NCI-H345 (cell line): ENCODE data around the gene PRAC2.
"Not testable (repeated sequence)": the region's sequence is repeated elsewhere in the genome, so short reads cannot be mapped to it uniquely, and the experiment has no call there.

Source experiments
- DNase-seq: peaks from one replicate; lab custom pipeline; 2025; lab: John Stamatoyannopoulos, UW

PRAC2 gene

DNA sequence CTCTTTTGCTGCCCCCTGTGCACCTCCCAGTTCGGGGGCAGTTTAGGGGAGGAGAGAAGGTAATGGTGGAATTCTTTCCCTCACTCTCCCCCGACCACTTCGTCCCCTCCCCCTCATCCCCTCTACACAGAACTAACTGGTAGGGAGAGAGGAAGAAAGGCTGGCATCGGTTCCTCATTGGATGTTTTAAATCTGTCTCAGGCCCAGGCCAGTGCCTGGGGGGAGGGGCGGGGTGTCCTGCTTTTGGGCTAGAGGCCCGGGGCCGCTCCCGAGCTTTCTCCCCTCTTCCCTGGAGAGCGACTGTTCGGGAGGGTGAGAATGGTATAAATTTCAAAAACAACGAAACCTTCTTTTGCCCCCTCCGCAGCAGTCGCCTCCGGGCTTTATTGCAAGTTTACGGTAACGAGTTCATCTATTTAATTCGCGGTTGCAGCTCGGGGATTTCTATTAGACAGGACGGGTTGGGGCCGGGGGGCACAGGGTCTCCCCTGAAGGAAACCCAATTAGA lies at the start of gene PRAC2:
PRAC2 (plus strand) TSS at position 271 of the 508 bp plus-strand sequence. CDS start 1,226 bp downstream, outside the sequence.
- DNase-seq = no peak

DNA sequence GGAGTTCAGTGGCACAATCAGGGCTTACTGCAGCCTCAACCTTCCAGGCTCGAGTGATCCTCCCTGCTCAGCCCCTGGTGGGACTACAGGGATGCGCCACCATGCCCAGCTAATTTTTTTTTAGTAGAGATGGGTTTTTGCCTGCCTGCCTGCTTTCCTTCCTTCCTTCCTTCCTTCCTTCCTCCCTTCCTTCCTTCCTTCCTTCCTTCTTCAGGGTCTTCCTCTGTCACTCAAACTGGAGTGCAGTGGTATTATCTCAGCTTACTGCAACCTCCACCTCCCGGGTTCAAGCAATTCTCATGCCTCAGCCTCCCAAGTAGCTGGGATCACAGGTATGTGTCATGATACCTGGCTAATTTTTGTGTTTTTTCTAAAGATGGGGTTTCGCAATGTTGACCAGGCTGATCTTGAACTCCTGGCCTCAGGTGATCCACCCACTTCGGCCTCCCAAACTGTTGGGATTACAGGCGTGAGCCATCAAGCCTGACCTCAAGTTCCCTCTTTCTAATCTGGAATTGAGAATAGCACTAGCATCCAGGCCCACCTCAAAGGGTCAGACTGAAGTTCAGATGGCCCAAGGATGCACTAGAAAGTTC lies 45.9 kb upstream of the PRAC2 start:
- no peak for DNase-seq

DNA sequence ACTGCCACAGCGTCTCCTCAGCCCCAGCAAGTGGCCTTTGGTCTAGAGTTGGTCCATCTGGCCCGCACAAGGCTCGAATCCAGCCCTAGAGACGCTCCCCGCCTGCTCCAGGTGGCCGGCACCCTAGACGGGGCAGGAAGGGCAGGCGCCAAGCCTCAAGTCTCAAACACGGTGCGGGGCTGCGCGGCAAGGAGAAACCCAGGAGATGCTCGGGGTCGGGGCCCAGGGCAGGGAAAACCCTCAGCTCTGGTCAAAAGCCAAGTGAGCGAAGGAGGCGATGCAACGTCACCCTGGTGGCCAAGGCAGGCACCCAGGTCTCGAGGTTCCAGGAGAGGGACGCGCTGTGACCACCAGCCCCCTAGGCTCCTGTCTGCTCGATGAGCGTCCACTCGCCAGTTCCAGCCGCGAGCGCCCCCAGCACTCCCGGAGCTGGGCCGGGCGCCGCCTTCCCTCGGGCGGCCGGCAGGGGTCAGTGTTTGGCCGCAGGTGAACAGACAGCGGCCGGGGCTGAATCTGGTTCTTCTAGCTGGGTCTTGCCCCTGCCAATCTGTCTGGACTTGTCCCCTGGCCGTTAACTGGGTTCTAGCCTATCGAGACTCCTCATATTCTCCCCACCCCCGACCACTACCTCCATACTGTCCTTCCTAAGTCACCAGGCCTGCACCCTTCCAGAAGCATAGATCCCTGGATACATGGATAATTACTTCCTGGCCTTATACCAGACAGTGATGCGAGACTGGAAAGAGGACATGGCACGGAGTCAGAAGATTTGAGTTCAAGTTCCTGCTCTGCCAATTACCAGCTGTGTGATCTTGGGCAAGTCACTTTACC lies 44.6 kb upstream of the PRAC2 start:
- DNase-seq = peak; percentile 48

DNA sequence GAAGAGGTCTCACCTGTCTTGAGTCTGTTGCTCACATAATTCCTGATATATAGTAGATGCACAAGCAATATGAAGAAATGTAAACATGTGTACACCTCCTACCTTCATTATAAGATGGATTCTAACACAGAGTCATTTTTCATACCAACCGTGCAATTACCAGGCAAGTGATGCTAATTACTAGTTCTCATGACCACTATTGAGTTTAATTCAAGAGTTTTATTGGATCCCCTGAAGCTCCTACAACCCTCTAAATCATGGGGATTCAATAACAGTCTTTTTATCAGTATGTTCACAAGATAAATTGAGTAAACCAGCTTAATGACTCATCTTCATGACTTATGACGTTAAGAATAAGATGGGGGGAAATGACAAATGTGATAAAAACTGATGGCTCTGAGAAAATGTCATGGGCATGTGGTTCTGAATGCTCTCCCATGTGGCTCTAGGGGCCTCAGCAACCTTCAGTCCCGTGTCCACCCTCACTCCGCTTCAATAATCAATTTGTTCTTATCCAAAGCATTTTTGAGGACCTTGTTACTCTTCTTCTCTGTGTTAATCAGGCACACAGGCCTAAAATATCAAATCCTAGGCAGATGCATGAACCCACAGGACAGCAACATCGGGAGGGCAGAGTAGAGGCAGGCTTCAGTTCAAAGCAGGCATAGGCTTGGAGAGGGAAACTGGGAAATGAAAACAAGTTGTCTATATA lies 43.4 kb upstream of the PRAC2 start:
- DNase-seq = no peak

DNA sequence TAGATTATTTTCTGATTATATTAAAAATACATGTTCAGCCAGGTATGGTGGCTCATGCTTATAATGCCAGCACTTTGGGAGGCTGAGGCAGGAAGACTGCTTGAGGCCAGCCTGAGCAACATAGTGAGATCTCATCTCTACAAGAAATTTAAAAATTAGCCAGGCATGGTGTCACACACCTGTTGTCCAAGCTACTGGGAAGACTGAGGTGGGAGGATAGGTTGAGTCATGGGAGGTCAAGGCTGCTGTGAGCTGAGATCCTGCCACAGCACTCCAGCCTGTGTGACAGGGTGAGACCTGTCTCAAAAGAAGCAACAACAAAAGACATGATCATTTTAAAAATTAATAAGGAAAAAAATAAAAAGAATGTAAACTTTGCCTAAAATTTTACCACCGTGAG lies 41.4 kb upstream of the PRAC2 start:
- no peak for DNase-seq

DNA sequence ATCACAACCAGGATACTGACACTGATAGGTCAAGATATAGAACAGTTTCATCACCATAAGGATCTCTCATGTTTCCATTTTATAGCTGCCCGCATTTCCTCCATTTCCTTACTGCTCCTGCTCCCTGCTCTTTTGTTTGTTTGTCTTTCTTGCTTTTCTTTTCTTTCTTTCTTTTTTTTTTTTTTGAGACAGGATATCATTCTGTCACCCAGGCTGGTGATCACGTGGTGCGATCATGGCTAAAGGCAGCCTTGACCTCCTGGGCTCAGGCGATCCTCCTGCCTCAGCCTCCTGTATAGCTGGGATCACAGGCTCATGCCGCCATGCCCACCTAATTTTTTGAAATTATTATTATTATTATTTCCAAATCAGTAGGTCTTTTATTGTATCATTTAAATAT lies 32.3 kb upstream of the PRAC2 start:
- no peak for DNase-seq

DNA sequence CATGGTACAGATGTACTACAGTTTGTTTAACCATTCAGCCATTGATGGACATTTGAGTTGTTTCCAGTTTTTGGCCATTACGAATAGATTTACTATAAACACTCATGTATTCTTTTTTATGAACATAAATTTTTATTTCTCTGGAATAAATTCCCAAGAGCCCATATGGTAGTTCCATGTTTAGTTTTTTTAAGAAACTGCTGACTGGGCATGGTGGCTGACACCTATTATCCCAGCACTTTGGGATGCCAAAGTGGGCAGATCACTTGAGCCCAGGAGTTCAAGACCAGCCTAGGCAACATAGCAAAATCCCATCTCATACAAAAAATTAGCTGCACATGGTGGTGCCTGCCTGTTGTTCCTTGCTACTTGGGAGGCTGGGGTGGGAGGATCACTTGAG lies 30.9 kb upstream of the PRAC2 start:
- DNase-seq = no peak

DNA sequence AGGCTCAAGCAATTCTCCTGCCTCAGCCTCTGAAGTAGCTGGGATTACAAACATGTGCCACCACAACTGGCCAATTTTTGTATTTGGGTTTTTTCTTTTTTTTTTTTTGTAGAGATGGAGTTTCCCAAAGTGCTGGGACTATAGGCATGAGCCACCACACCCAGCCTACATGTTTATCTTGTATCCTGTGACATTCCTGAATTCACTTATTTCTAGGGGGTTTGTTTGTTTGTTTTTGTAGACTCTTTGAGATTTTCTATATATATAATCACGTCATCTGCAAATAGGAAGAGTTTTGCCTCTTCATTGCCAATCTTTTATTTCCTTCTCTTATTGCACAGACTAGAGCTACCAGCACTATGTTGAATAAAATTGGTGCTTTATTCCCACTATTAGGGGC lies 29.8 kb upstream of the PRAC2 start:
- DNase-seq = no peak

DNA sequence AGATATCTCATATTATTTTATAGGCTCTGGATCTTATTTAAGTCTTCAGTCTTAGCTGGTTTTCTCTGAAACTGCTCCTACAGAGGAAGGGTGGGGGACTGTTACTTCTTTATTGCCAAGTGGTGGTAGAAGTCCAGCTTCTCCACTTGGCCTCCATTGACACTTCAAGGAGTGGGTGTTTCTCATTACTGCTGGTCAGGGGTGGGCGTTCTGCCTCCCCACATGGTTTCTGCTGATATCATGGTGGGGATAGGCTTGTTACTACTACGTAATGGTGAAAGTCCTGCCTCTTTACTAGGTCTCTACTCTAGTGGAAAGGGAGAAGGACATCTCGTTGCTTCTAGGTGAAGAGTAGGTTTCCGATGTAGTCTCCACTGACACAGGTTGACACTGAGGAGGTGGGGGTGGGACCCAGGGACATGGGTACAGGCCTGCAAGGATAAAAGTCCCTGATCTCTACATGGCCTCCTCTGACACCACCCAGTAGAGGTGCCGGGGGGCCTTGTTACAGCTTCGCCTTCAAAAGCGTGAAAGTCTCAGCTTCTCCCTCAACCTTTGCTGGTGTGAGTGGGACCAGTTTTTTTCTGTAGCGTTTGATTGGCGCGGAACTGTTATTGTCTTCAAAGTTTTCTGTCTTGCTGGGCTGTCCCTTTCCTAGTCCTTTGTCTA lies 21.0 kb upstream of the PRAC2 start:
- DNase-seq = no peak

DNA sequence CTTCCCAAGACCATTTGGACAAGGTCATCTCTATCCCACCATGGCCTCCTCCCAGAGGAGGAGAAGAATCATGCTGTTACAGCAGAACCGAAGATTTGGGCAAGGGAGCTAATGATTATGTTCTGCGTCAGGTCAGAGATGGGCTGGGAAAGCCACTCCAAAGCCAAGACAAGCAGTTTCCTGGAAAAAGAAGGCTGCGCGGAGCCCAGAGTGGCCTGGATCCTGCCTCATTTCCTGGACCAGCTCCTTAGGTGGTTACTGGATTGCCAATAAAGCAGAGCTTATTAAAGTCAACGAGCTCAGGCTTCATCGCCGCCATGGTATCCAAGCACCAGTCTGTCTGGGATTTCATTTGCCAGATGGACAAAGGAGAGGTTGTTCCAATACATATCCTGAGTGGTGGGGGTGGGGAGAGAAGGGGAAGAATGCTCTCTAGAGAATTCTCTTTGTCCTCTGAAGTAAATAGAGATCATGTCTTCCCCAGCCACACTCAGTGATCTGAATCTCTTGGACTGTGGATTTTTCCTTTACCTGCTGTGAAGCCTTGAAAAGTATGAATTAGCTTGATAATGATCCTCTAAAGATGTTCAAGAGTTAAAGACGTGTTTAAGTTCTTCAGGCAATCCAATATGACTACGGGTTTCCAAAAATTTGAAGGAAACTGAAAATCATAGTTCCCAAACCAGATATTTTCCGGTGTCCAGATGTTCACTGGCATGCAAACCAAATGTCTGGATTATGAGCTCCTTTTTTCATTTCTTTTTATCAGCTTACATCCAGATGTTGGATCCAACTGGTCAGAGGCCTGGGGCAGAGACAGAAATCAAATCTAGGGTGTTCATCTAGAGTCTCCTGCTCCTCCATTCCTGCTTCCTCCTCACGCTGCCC lies 18.4 kb upstream of the PRAC2 start:
- DNase-seq = no peak

DNA sequence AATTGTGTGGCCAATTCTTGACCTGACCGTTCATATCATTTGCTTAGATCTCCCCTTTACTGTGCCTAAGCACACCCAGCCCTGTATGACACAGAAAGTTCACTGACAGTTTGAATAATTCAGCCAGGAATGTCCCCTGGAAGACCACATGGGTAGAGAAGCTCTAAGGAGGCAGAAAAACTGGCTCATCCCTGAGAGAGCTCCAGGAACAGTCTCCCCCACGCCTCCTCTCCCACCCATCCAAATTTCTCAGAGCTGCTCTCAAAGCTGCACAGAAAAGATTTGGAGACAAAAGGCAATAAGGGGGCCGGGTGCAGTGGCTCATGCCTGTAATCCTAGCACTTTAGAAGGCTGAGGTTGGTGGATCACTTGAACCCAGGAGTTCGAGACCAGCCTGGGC lies 11.9 kb upstream of the PRAC2 start:
- no peak for DNase-seq

DNA sequence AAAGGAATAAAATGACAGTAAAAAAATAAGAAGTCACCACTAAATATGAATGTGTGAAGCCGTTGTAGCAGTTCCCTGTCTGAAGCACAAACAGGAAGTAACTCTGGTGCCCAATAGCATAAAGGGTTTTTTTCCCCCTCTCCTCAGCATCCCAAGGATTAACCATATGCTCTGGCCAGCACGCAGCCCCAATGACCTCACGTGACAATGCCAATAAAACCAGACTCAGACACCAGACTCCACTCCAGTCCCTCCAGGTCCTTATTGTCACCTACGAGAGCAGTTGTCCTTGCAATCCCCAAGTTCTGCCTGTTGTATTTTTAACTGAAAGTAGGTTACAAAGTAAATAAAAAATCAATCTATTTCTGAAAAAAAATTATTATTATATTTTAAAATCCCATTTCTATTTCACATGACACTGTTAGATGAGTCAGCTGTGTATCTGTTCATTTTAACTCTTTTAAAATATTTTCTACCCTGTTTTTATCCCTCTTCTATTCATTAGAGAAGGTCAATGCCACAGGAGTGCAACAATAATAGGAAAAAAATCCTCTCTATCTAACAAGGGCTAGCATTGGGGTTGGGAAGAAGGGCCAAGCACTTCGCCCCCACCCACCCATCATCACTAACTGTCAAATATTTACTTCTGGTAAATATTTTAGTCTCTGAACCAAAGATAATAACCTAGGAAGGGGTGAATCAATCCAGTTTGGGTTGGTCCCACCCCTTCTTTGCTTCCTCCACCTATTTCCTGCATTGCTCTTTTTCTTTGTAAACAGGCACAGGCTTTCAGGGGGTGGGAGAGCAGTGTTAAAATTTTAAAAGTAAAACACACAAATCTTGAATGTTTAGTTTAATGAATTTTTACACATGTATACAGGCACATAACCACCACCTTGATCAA lies 7.2 kb upstream of the PRAC2 start:
- no peak for DNase-seq

DNA sequence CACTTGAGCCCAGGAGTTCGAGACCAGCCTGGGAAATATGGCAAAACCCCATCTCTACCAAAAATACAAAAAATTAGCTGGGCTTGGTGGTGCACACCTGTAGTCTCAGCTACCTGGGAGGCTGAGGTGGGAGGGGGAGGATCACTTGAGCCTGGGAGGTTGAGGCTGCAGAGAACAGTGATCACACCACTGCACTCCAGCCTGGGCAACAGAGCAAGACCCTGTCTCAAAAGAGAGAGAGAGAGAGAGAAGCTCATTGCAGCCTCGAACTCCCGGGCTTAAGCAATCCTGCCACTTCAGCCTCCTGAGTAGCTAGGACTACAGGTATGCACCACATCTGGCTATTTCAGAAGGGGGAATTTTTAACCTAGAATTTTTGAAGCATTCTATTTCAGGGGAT lies 6.4 kb upstream of the PRAC2 start:
- DNase-seq = not testable (repeated sequence)

DNA sequence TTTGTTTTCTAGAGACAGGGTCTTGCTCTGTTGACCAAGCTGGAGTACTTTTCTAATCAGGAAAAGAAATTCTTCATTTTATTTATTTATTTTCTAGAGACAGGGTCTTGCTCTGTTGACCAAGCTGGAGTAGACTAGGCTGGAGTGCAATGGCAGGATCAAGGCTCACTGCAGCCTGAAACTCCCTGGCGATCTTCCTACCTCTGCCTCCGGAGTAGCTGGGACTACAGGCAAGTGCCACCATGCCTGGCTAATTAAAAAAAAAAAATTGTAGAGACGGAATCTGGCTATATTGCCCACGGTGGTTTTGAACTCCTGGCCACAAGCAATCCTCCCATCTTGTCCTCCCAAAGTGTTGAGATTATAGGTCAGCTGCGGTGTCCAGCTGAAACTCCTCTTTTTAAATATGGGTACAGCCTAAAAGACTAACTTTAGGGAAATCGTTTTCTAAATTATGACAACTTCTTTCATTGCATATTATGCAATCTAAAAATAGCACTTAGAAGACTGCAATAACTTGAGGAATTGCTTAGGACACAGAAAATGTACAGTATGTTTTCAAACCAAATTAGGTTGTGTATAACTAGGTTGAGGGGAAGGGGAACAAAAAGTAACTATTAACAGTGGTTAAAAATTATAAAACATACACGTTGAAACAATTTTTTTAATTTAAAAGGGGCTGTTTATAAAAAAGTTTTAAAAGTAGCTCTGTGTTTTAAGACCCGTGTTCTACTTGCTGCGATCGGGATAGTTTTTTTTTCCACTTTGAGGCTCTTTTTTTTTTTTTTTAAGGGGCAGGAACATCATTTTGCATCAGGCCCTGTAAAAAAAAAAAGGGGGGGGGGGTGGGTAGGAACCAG lies 5.4 kb upstream of the PRAC2 start:
- no peak for DNase-seq

DNA sequence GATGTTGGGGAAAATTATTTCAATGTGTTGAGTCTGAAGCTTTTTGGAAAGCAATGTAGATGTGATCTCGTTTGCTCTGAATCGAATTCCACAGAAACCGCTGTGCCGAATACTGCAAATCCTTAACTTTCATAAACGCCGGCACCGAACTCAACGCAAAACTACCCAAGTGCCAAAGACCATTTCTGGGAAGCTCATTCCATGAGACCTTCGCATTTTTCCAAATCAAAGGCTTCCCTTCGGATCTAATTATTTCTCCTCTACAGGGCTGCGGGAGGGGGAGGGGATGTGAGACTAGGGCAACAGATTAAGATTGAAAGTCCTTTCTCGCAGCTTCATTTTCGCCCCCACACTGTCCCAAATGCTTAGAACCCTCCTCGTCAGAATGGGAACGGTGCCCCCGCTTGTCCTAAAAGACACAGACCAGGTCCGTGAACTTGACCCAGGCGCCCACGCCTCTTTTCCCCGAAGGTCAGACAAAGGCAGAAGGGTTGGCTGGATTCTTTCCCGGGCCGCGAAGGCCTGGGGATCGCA lies 4.7 kb upstream of the PRAC2 start:
- no peak for DNase-seq

DNA sequence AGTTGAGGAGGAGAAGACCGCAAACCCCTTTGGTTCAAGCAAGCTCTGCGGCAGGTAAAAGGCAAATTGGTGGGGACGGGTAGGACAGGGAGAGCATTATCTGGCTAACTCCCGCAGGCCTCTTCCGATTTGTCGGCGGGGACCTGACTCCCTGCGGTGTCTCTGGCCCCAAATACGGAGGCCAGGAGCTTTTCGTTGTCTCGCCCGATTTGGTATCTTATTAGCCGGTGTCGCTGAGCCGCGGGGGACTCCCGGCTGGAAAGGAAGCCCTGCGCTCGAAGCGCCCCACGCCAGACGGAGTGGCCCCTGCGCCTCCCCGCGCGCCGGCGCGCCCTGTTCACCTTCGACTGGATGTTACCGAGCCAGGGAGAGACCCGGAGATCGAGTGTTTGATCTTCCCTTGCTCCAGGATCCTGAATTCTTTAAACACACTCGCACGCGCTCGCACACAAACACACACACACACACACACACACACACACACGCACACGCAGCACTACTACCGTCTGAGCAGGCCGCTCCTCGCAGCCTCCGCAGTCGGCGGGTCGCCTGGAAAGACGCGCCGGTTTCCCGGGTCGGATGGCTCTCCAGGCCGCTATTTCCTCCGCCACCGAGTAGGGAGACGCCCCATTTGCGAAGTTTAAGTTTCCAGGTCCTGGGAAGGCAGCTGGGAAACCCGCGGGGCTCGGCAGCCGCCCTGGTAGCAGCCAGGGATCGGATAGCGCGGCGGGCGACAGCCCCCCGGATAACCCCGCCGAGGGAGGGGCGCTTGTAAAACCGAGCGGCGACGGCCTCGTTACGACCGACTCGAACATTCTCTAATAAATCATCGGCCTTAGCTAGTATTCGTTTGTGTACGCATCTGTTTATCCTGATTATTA lies 4.0 kb upstream of the PRAC2 start:
- DNase-seq = no peak

DNA sequence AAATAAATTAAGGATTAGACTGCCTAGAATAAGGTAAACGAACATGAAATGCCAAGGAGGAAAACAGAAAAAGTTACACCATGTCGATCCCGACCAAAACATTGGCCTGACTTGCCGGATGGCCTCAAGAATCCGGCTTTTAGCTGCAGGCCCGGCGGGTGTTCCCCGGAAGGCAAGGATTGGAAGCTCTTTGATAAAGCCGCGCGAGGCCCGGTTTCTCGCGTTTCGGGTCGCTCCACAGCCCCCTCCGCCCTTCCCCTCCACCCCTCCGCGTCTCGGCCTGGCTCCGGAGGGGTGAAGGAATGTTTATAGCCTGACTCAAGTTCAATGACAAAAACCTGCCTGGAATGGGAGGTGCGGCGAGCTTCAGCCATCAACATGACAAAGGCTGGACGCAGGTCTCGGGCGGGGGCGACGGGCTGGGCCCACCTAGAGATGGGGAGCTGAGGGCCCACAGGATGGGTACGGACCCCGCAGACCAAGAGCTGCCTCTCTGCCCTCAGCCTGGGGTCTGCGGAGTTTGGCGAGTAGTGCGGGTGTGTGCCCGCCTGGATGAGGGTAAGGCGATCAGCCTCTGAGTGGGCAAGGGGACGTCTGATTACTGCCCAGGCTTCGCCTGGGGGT lies 3.2 kb upstream of the PRAC2 start:
- no peak for DNase-seq
